K562 (cell line): ENCODE results near the gene FTO.

Source experiments
- CTCF ChIP-seq, 3 experiments: IDR thresholded peaks in 2 of 3; conservative IDR thresholded peaks in 1 of 3; 2 replicates each; pipeline ENCODE4 v1.5.1; 2011 to 2012; ENCODE audit warnings: low read length in 3 of 3, mild to moderate bottlenecking in 3 of 3, control low read depth in 2 of 3, improper control_type of control experiment in 1 of 3, inconsistent platforms in 1 of 3, low read depth in 1 of 3, mixed read lengths in 1 of 3, moderate library complexity in 1 of 3; ENCODE audit not compliant: insufficient read depth in 2 of 3
- POLR2AphosphoS5 ChIP-seq: IDR thresholded peaks from 2 replicates; pipeline ENCODE4 v1.6.1; 2011; ENCODE audit warnings: mild to moderate bottlenecking, low read depth, low read length, moderate library complexity; ENCODE audit not compliant: control insufficient read depth, insufficient read depth
- SNRNP70 ChIP-seq: fragments of 200-400 bp; formaldehyde crosslinking; optimal IDR thresholded peaks from 2 replicates; pipeline ENCODE3; 2017; ENCODE audit warnings: low read depth, low read length

DNA sequence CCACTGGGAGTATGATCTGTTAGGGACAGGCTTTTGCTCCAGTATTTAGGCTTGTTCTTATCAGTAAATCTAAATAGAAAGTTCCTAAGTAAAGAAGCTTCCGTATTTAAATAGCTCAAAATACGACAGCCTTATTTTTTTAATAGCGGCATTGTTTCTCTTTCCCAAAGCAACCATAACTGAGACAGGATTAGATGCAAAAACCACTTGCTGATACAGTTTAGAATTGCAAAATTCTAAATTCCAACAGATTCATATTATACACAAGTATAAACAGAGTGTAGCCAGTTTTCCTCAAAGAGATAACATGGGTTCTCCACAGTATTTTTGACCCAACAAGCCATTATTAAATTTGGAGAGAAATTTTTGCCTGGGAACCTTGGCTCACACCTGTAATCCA is 276.7 kb downstream of the FTO start:
- TF ChIP-seq SNRNP70 (no peak), CTCF (IDR thresholded peaks at IDR 0.05 in 2 of 3, conservative IDR thresholded peaks at IDR 0.05 in 1 of 3; ENCODE audit: insufficient read depth in 2 of 3, low read depth in 1 of 3, low read length in 3 of 3) (no peak), POLR2AphosphoS5 (no peak)
